ENCODE measurements around the gene DCUN1D1.

The DCUN1D1 gene

DNA sequence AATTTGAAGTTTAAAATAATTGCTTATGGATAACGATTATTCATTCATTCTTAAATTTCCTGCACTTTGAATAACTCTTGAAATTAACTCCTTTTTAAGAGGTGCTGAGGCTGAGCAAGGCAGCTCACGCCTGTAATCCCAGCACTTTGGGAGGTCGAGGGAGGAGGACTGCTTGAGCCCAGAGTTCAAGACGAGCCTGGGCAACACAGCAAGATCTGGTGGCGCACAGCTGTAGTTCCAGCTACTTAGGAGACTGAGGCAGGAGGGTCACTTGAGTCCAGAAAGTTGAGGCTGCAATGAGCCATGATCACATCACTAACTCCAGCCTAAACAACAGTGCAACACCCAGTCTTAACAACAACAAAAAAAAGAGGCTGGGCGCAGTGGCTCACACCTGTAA lies 8.0 kb downstream of the DCUN1D1 start:
- no peaks in the 10 kb centered on the region for H3K36me3 ChIP-seq
- H3K9me3 ChIP-seq = no peaks in the 10 kb centered on the region
- TF ChIP-seq, protein P1, sequence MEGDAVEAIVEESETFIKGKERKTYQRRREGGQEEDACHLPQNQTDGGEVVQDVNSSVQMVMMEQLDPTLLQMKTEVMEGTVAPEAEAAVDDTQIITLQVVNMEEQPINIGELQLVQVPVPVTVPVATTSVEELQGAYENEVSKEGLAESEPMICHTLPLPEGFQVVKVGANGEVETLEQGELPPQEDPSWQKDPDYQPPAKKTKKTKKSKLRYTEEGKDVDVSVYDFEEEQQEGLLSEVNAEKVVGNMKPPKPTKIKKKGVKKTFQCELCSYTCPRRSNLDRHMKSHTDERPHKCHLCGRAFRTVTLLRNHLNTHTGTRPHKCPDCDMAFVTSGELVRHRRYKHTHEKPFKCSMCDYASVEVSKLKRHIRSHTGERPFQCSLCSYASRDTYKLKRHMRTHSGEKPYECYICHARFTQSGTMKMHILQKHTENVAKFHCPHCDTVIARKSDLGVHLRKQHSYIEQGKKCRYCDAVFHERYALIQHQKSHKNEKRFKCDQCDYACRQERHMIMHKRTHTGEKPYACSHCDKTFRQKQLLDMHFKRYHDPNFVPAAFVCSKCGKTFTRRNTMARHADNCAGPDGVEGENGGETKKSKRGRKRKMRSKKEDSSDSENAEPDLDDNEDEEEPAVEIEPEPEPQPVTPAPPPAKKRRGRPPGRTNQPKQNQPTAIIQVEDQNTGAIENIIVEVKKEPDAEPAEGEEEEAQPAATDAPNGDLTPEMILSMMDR (IDR thresholded peaks at IDR 0.05) = no peak
- H3K27me3 ChIP-seq = no peaks in the 10 kb centered on the region
- no peak overlapping the region for H3K27ac ChIP-seq
- no peak overlapping the region for H3K4me3 ChIP-seq (ENCODE audit: low read depth in 1 of 2, low read length in 1 of 2)
- H3K4me1 ChIP-seq (ENCODE audit: control insufficient read depth in 1 of 2, insufficient read depth in 1 of 2, low read depth in 1 of 2, low read length in 1 of 2) = peaks cover 12 to 22% of the 10 kb centered on the region in 2 experiments

DNA sequence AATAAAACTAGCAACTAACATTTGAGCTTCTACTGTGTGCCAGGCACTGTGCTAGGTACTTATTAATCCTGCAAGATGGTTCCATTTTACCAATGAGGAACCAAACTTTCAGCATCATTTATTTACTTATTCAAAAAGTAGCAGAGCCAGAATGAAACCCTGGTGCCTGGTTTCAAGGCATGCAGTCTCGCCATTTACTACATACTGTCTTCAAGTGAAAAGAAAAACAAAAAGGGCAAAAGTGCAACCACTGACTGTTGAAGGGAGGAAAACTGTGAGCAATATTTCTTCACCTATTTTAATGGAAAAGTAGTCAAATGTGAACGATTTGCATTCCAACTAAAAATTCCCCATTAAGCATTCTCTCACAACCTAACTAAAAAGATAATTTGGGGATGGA lies 8.7 kb downstream of the DCUN1D1 start:
- TF ChIP-seq, protein P1 (IDR thresholded peaks at IDR 0.05) = no peak
- H3K27me3 ChIP-seq = no peaks in the 10 kb centered on the region
- peaks cover 15 to 26% of the 10 kb centered on the region in 2 experiments for H3K4me1 ChIP-seq (ENCODE audit: control insufficient read depth in 1 of 2, insufficient read depth in 1 of 2, low read depth in 1 of 2, low read length in 1 of 2)
- H3K36me3 ChIP-seq = no peaks in the 10 kb centered on the region
- H3K4me3 ChIP-seq (ENCODE audit: low read depth in 1 of 2, low read length in 1 of 2) = no peak overlapping the region
- H3K27ac ChIP-seq = no peak overlapping the region
- no peaks in the 10 kb centered on the region for H3K9me3 ChIP-seq

DNA sequence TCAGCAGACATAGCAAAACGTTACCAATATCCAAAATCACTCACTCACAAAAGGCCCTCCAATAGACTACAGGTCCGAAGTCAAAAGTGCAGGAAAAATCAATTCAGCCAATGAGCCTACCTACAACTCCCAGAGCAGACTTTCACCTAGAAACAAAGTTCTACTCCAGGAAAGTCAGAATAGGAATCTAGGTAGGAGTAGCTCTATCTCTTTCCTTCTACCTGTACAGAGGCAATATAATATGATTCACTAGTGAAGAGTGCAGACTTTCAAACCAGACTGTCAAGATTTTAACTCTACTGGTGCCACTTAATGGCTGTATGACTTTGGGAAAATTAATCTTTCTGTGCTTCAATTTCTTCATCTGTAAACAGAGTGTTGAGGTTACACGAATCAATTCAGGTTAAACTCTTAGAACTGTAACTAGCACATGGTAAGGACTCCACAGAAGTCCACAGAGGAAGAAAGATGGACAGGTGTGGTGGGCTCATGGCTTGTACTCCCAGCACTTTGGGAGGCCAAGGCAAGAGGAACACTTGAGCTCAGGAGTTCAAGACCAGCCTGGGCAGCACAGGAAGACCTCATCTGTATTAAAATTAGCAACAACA lies 9.4 kb downstream of the DCUN1D1 start:
- Histone ChIP-seq H3K4me1 (ENCODE audit: control insufficient read depth in 1 of 2, insufficient read depth in 1 of 2, low read depth in 1 of 2, low read length in 1 of 2) (peaks cover 15 to 26% of the 10 kb centered on the region in 2 experiments), H3K27ac (no peak overlapping the region), H3K9me3 (no peaks in the 10 kb centered on the region), H3K36me3 (no peaks in the 10 kb centered on the region), H3K27me3 (no peaks in the 10 kb centered on the region), H3K4me3 (ENCODE audit: low read depth in 1 of 2, low read length in 1 of 2) (no peak overlapping the region)
- TF ChIP-seq, protein P1 (IDR thresholded peaks at IDR 0.05) = no peak

DNA sequence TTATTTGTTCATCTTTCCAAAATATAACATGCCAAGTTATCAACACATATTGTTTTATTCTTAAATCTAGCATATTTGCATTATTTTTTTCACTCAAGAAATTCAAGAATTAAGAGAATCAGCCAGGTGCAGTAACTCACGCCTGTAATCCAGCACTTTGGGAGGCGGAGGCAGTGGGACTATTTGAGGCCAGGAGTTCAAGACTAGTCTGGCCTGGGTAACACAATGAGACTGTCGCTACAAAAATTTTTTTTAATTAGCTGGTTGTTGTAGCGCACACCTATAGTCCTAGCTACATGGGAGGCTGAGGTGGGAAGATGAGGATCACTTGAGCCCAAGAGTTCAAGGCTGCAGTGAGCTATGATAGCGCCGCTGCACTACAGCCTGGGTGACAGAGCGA lies 10.5 kb downstream of the DCUN1D1 start:
- H3K27me3 ChIP-seq = no peaks in the 10 kb centered on the region
- no peaks in the 10 kb centered on the region for H3K9me3 ChIP-seq
- TF ChIP-seq, protein P1 (IDR thresholded peaks at IDR 0.05) = no peak
- H3K4me3 ChIP-seq (ENCODE audit: low read depth in 1 of 2, low read length in 1 of 2) = no peak overlapping the region
- H3K27ac ChIP-seq = no peak overlapping the region
- H3K4me1 ChIP-seq (ENCODE audit: control insufficient read depth in 1 of 2, insufficient read depth in 1 of 2, low read depth in 1 of 2, low read length in 1 of 2) = peaks cover 15 to 26% of the 10 kb centered on the region in 2 experiments
- no peaks in the 10 kb centered on the region for H3K36me3 ChIP-seq

DNA sequence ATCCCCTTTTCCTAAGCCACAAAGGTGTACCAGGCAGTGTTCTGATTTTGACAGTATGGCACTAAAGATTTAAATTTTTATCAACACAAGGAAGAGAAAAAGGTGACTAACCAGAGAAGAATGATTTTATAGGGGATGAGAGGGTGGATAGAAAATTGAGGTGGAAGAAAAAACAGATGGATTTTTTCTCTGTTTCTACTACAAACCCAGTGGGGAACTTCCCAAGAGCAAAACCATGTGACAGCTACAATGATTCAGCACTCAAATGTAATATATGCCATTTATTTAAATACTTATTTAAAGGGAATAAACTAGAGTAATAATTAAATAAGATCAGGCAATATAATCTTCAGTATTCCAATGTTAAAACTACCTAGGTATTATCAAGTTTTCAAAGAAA lies 11.1 kb downstream of the DCUN1D1 start:
- no peak overlapping the region for H3K27ac ChIP-seq
- H3K4me3 ChIP-seq (ENCODE audit: low read depth in 1 of 2, low read length in 1 of 2) = no peak overlapping the region
- H3K36me3 ChIP-seq = no peaks in the 10 kb centered on the region
- no peaks in the 10 kb centered on the region for H3K9me3 ChIP-seq
- TF ChIP-seq, protein P1 (IDR thresholded peaks at IDR 0.05) = no peak
- H3K4me1 ChIP-seq (ENCODE audit: control insufficient read depth in 1 of 2, insufficient read depth in 1 of 2, low read depth in 1 of 2, low read length in 1 of 2) = peaks cover 15 to 26% of the 10 kb centered on the region in 2 experiments
- H3K27me3 ChIP-seq = no peaks in the 10 kb centered on the region

Measured in neutrophil (primary cell).